Chondrocyte (in vitro differentiated cells): Measurements from ENCODE around the gene ATP8A1. TPM values are rescaled to one million over a fixed set of nuclear protein-coding genes. Genes with fewer than 3 reads are reported as not detected.

ENCODE experiments used
- DNase-seq: peaks from one replicate; pipeline ENCODE4 v3.0.0; 2021; ENCODE audit warnings: mixed read lengths, low spot score
- H3K27ac Mint-ChIP-seq: one replicate; pipeline ENCODE4 v1.8.0; 2021; ENCODE audit warnings: mild to moderate bottlenecking, moderate library complexity, mixed read lengths; ENCODE audit not compliant: unreplicated experiment
- H3K27me3 Mint-ChIP-seq: 2 replicates; pipeline ENCODE4 v1.8.0; 2021; ENCODE audit warnings: low read depth, mixed read lengths
- H3K36me3 Mint-ChIP-seq: 2 replicates; pipeline ENCODE4 v1.8.0; 2021; ENCODE audit warnings: low read depth, mixed read lengths
- H3K4me1 Mint-ChIP-seq: 2 replicates; pipeline ENCODE4 v1.8.0; 2021; ENCODE audit warnings: low read depth, mild to moderate bottlenecking, mixed read lengths
- H3K4me3 Mint-ChIP-seq: one replicate; pipeline ENCODE4 v1.8.0; 2021; ENCODE audit warnings: mild to moderate bottlenecking, moderate library complexity, mixed read lengths; ENCODE audit not compliant: unreplicated experiment
- H3K9me3 Mint-ChIP-seq: 2 replicates; pipeline ENCODE4 v1.8.0; 2021; ENCODE audit warnings: low read depth, mixed read lengths
- CTCF ChIP-seq: fragments of 200-600 bp; sonication (generic); IDR thresholded peaks from 2 replicates; pipeline ENCODE4 v1.5.0; 2021; ENCODE audit warnings: antibody characterized with exemption, mild to moderate bottlenecking, moderate library complexity
- total RNA-seq: library from RNA; stranded (reverse); gene quantifications from 3 replicates; pipeline ENCODE4 v1.2.1, GENCODE V29; 2021

The ATP8A1 gene
- total RNA-seq, 1 donor from 2014 or later = 0.25 TPM

- Mint-ChIP-seq H3K36me3 (no peaks in the 10 kb centered on the region), H3K4me1 (peaks cover 13% of the 10 kb centered on the region), H3K27ac (no peak overlapping the region), H3K4me3 (no peak overlapping the region), H3K9me3 (no peaks in the 10 kb centered on the region), H3K27me3 (peaks cover 5% of the 10 kb centered on the region)
- DNase-seq = no peak
- no peak for TF ChIP-seq CTCF
Observed at GRCh38 chr4:42498040-42498439, 158.9 kb downstream of the ATP8A1 start.

- Mint-ChIP-seq H3K4me1 (peaks cover 13% of the 10 kb centered on the region), H3K27ac (no peak overlapping the region)
Observed at GRCh38 chr4:42497142-42497910, 159.6 kb downstream of the ATP8A1 start.

GRCh38 chr4:42492962-42493361, 163.9 kb downstream of the ATP8A1 start:
- Mint-ChIP-seq H3K4me1 (peaks cover 4% of the 10 kb centered on the region), H3K27me3 (peaks cover 21% of the 10 kb centered on the region), H3K9me3 (no peaks in the 10 kb centered on the region), H3K4me3 (no peak overlapping the region), H3K27ac (no peak overlapping the region), H3K36me3 (no peaks in the 10 kb centered on the region)
- no peak for TF ChIP-seq CTCF
- DNase-seq = no peak

More at GRCh38 chr4:42497142-42497910, 159.6 kb downstream of the ATP8A1 start:
- TF ChIP-seq CTCF = no peak
- no peak for DNase-seq
- Mint-ChIP-seq H3K27me3 (peaks cover 5% of the 10 kb centered on the region), H3K9me3 (no peaks in the 10 kb centered on the region), H3K4me3 (no peak overlapping the region), H3K36me3 (no peaks in the 10 kb centered on the region)

DNA sequence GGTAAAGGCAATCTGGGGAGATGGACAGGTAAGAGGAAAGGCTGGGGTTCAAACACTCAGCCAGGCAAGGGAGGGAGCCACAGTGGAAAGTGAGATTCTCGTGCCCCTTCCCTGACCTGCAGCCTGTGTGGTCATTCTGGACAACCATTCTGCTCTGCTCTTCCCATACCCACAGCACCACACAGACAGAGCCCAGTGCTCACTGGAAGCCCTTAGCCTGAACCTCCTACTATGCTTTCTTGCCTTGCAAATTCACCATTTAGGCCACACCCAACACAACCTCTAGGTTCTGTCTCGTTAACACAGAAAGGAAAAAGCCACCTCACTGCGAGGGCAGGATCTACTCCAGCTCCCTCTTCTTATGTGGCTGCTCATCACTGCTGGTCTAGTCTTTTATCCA, 166.9 kb downstream of the ATP8A1 start:
- peaks cover 17% of the 10 kb centered on the region for H3K27me3 Mint-ChIP-seq
- TF ChIP-seq CTCF = no peak
- no peaks in the 10 kb centered on the region for H3K9me3 Mint-ChIP-seq
- DNase-seq = no peak
- no peaks in the 10 kb centered on the region for H3K36me3 Mint-ChIP-seq
- no peaks in the 10 kb centered on the region for H3K4me1 Mint-ChIP-seq
- H3K27ac Mint-ChIP-seq = no peak overlapping the region
- H3K4me3 Mint-ChIP-seq = no peak overlapping the region

GRCh38 chr4:42489095-42489494, 167.8 kb downstream of the ATP8A1 start:
- H3K4me3 Mint-ChIP-seq = no peak overlapping the region
- no peaks in the 10 kb centered on the region for H3K4me1 Mint-ChIP-seq
- no peak for DNase-seq
- no peaks in the 10 kb centered on the region for H3K36me3 Mint-ChIP-seq
- H3K9me3 Mint-ChIP-seq = no peaks in the 10 kb centered on the region
- H3K27me3 Mint-ChIP-seq = peaks cover 17% of the 10 kb centered on the region
- no peak for TF ChIP-seq CTCF
- no peak overlapping the region for H3K27ac Mint-ChIP-seq
